Epithelial cell of esophagus (primary cell): ENCODE data around the gene LZTR1.
"Not testable (repeated sequence)": the region's sequence is repeated elsewhere in the genome, so short reads cannot be mapped to it uniquely, and the experiment has no call there.

ENCODE experiments used
- DNase-seq: peaks from one replicate; pipeline ENCODE4 v3.0.0; 2010; ENCODE audit warnings: low read depth
- H3K4me3 ChIP-seq: 2 replicates; pipeline ENCODE4 v1.5.1; 2011; ENCODE audit warnings: mild to moderate bottlenecking, low read length, control low read depth
- TF ChIP-seq, protein P1 (sequence below): IDR thresholded peaks from 2 replicates; pipeline ENCODE4 v1.5.1; 2011; ENCODE audit warnings: low read depth, mild to moderate bottlenecking, low read length, control low read depth, inconsistent platforms; ENCODE audit not compliant: insufficient read depth; ENCODE audit errors: missing control alignments

The LZTR1 gene

DNA sequence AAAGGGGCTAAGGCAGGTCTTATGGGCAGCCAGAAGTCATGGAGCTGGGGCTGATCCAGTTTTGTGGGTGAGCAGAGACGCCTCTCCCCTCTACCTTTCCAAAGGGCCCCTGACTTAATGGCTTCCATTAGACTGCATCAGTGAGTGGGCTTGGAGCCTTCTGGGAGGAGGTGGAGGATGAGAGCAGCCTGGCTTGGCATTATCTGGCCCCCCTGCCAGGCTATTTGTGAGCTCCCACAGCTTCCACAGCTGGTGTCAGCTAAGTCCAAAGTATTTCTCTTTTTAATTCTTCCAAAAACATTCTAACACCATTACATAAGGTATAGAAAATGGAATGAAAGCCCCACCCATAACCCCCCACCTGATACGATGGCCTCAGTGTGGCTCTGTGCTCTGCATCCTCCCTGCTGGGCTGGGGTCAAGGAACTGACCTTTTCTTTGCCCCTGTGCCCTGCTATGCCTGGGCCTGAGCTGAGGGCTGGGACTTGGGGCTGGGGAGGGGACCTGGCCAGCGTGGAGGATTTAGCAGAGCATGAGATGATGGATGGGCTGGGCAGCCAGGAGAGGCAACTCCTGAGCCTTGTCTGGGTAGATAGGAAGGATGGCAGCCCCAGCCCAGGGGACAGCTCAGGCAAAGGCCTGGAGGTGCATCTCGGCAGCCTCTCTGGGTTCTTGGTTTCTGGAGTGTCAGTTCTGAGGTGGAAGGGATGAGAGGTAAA lies 11.0 kb upstream of the LZTR1 start:
- DNase-seq: no peak
- H3K4me3 ChIP-seq: no peak overlapping the region
- TF ChIP-seq, protein P1, sequence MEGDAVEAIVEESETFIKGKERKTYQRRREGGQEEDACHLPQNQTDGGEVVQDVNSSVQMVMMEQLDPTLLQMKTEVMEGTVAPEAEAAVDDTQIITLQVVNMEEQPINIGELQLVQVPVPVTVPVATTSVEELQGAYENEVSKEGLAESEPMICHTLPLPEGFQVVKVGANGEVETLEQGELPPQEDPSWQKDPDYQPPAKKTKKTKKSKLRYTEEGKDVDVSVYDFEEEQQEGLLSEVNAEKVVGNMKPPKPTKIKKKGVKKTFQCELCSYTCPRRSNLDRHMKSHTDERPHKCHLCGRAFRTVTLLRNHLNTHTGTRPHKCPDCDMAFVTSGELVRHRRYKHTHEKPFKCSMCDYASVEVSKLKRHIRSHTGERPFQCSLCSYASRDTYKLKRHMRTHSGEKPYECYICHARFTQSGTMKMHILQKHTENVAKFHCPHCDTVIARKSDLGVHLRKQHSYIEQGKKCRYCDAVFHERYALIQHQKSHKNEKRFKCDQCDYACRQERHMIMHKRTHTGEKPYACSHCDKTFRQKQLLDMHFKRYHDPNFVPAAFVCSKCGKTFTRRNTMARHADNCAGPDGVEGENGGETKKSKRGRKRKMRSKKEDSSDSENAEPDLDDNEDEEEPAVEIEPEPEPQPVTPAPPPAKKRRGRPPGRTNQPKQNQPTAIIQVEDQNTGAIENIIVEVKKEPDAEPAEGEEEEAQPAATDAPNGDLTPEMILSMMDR: no peak

DNA sequence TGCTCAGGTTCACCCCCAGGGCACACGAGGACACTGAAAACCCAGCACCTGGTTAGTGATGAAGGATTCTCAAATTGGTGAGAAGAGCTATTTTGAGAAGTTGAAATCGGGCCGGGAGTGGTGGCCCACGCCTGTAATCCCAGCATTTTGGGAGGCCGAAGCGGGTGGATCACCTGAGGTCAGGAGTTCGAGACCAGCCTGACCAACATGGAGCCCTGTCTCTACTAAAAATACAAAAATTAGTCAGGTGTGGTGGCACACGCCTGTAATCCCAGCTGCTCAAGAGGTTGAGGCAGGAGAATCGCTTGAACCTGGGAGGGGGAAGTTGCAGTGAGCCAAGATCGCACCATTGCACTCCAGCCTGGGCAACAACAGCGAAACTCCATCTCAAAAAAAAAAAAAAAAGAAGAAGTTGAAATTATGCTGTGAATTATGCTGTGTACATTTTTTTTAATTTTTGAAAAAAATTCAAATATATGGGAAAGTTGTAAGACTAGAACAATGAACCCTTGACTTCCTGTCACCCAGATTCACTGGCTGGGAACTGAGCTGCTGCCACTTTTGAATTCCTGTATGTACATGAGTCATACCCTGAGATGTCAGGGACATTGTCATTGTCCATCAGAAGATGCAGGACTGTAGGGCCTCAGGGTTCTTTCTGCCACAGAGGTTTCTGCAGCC lies 9.9 kb upstream of the LZTR1 start:
- DNase-seq, H3K4me3 ChIP-seq: not testable (repeated sequence)

DNA sequence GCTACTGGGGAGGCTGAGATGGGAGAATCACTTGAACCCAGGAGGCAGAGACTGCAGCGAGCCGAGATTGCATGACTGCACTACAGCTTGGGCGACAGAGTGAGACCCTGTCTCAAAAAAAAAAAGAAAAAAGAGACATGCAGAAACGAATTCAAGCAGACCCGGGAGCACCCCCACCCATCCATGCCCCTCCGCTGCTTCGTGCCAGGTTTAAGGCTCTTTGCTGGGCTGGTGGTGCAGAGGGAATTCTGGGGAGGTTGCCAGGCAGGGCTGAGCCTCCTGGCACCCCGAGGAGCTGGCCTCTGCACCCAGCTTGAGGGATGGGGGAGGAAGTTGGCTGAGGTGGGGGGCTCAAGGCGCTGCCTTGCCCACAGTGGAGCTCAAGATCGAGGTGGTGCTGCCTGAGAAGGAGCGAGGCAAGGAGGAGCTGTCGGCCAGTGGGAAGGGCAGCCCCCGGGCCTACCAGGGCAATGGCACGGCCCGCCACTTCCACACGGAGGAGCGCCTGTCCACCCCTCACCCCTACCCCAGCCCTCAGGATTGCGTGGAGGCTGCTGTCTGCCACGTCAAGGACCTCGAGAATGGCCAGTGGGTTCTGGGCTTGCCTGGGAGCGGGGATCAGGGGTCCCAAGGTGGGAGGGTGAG lies 9.0 kb upstream of the LZTR1 start:
- DNase-seq: no peak
- H3K4me3 ChIP-seq: no peak overlapping the region

DNA sequence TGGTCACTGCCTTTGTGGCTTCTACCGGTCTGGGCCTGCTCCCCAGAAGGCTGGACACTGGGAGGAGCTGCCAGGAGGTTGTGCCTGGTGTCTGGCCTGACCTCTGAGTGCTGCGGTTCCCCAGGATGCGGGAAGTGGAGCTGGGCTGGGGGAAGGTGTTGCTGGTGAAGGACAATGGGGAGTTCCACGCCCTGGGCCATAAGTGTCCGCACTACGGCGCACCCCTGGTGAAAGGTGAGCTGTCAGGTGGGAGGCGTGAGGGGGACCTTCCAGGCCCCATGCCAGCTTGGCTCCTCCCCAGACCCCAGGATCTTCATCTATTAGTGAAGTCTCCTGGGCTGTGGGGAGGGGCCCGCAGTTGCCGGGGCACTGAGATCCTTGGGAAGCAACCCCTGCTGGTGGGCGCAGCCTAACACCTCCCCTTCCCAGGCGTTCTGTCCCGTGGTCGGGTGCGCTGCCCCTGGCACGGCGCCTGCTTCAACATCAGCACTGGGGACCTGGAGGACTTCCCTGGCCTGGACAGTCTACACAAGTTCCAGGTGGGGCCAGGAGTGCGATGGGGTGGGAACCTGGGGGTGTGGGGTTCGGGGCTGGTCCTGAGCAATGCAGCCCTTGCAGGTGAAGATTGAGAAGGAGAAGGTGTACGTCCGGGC lies 8.3 kb upstream of the LZTR1 start:
- no peak for DNase-seq
- TF ChIP-seq, protein P1: no peak
- no peak overlapping the region for H3K4me3 ChIP-seq

More for the DNA sequence above, 9.0 kb upstream of the LZTR1 start:
- TF ChIP-seq, protein P1: no peak

DNA sequence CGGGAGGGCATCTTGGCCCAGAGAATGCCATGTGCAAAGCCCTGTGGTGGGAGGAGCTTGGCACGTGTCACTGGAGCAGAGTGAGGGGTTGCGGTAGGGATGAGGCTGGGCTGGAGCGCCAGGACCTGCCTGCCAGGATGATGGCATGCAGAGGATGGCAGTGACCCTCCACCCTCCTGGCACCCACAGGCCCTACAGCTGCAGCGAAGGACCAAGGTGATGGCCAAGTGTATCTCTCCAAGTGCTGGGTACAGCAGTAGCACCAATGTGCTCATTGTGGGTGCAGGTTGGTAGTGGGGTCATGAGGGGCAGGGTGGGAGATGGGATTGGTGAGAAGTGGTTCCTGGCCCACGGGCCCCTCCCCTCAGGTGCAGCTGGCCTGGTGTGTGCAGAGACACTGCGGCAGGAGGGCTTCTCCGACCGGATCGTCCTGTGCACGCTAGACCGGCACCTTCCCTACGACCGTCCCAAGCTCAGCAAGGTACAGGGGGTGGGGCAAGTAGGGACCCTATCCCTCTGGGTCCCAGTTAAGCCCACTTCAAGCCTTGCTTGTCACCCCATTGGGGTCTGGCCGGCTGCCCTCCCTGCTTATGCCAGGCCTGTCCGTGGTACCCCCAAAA lies 7.7 kb upstream of the LZTR1 start:
- TF ChIP-seq, protein P1: no peak
- no peak for DNase-seq
- H3K4me3 ChIP-seq: no peak overlapping the region

DNA sequence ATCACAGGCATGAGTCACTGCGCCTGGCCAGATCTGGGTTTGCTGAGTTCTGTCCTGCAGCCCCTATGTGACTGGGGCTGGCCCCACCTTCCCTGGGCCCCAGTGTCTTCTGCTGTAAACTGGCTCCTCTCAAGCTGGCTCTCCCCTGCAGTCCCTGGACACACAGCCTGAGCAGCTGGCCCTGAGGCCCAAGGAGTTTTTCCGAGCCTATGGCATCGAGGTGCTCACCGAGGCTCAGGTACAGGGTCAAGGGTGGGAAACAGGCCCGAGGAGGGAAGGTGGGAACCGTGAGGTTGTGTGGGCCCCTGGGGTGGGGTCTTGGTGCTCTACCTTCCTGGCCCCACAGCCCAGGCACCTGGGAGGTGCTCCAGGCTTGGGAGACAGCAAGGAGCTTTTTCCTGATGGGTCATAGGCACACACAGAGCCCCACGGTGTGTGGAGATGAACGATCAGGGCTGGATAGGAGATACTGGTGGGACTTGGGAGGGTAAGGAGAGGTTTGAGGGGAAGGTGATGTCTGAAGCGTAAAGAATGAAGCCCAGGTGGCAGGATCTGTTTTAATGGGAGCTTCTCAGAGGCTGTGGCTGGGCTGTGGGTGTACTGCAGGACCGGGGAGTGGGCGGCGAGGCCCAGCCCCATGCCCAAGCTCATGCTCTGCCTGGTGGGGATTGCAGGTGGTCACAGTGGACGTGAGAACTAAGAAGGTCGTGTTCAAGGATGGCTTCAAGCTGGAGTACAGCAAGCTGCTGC lies 6.4 kb upstream of the LZTR1 start:
- H3K4me3 ChIP-seq: no peak overlapping the region
- DNase-seq: no peak
- TF ChIP-seq, protein P1: no peak
